Sigmoid colon (tissue), 7 donors: ENCODE data around the gene AFDN. TPM values are rescaled to one million over a fixed set of nuclear protein-coding genes. Genes with fewer than 3 reads are reported as not detected.
A peak's percentile ranks its signal among the peaks of the same experiment; 100 is the strongest.

Experiments
- DNase-seq: peaks from one replicate; pipeline ENCODE4 v3.0.0-alpha.2; 2019
- H3K27ac ChIP-seq, 4 donors: fragments of 200-600 bp; sonication (generic); one replicate each; pipeline ENCODE4 v1.5.1; 2016 to 2019; ENCODE audit warnings: mild to moderate bottlenecking in 1 of 4
- H3K27me3 ChIP-seq, 3 donors: fragments of 200-600 bp; sonication (generic); one replicate each; pipeline ENCODE4 v1.5.1; 2019; ENCODE audit warnings: mild to moderate bottlenecking in 1 of 3
- H3K36me3 ChIP-seq, 4 donors: fragments of 200-600 bp; sonication (generic); one replicate each; pipeline ENCODE4 v1.5.1; 2016 to 2019
- H3K4me1 ChIP-seq, 4 donors: fragments of 200-600 bp; sonication (generic); one replicate each; pipeline ENCODE4 v1.5.1; 2017 to 2019
- H3K4me3 ChIP-seq, 4 donors: fragments of 200-600 bp; sonication (generic); one replicate each; pipeline ENCODE4 v1.5.1; 2017 to 2019; ENCODE audit warnings: mild to moderate bottlenecking in 2 of 4, moderate library complexity in 1 of 4
- H3K9me3 ChIP-seq, 4 donors: fragments of 200-600 bp in 3 of 4; sonication (generic) in 3 of 4; one replicate each; pipeline versions ENCODE4 v1.5.1 to v1.6.1; 2013 to 2019
- CTCF ChIP-seq, 4 experiments: fragments of 450-650 bp in 3 of 4; fragments of 200-600 bp in 1 of 4; IDR thresholded peaks; one replicate each; pipeline ENCODE4 v1.5.1; 2016 to 2019; ENCODE audit warnings: antibody characterized with exemption in 4 of 4, mild to moderate bottlenecking in 3 of 4, moderate library complexity in 2 of 4
- EP300 ChIP-seq, 4 donors: sonication (generic); formaldehyde crosslinking; IDR thresholded peaks; one replicate each; pipeline ENCODE4 v1.6.1; 2017; ENCODE audit warnings: antibody characterized with exemption in 4 of 4
- POLR2A ChIP-seq, 2 donors: fragments of 450-650 bp; IDR thresholded peaks; one replicate each; pipeline ENCODE4 v1.6.1; 2016; ENCODE audit warnings: antibody characterized with exemption in 2 of 2, mild to moderate bottlenecking in 2 of 2, moderate library complexity in 2 of 2
- POLR2AphosphoS5 ChIP-seq, 4 donors: sonication (generic); formaldehyde crosslinking; IDR thresholded peaks; one replicate each; pipeline ENCODE4 v1.6.1; 2017; ENCODE audit warnings: antibody characterized with exemption in 4 of 4
- WGBS, 2 donors: extraction: QIAGEN DNeasy Blood & Tissue Kit; methylation state at CpG; one replicate each; pipeline ENCODE4 v1.1.7; 2013; 5-methylcytosine and 5-hydroxymethylcytosine counted together
- intact Hi-C: fragments of 100-400 bp; cut with DNase I; formaldehyde crosslinking; loops from one replicate; pipeline ENCODE4 v1.15.1; 2023
- polyA plus RNA-seq, 3 donors: library from polyadenylated mRNA; stranded (reverse); fragments of 200-250 nt; gene quantifications; one replicate each; pipeline ENCODE4 v1.2.3, GENCODE V29; 2013
- total RNA-seq, 4 donors: library from RNA; depleted of rRNA; stranded (reverse); fragments of >200 nt; gene quantifications; one replicate each; pipeline ENCODE4 v1.1.0, GENCODE V29; 2016
- donor health status: healthy with polysubstance abuse.
- donor health status: Bipolar disorder and iron deficiency.
- donor health status: healthy.

The AFDN gene
- total and polyA plus RNA-seq, 7 donors: 43.2 to 104 (median 83.6) TPM

GRCh38 chr6:167956983-167957492 lies 130.3 kb downstream of the AFDN start:
- WGBS, 2 donors: 90 to 93% methylated on average over 8 of the region's 8 CpGs
- intact Hi-C loops: no loop called here
- Histone ChIP-seq H3K4me1 (no peaks in the 10 kb centered on the region), H3K4me3 (no peak overlapping the region), H3K36me3 (peaks cover 2 to 28% (median 8%) of the 10 kb centered on the region in 4 donors), H3K9me3 (no peaks in the 10 kb centered on the region), H3K27me3 (no peaks in the 10 kb centered on the region), H3K27ac (no peak overlapping the region)
- DNase-seq: no peak
- TF ChIP-seq EP300 (IDR thresholded peaks at IDR 0.05) (no peak), POLR2AphosphoS5 (IDR thresholded peaks at IDR 0.05) (no peak), CTCF (IDR thresholded peaks at IDR 0.05) (no peak), POLR2A (IDR thresholded peaks at IDR 0.05) (no peak)

- no peak for DNase-seq
- peaks cover 0 to 27% (median 4%) of the 10 kb centered on the region in 4 donors for H3K36me3 ChIP-seq
- H3K27ac ChIP-seq: no peak overlapping the region
- H3K4me3 ChIP-seq: no peak overlapping the region
- TF ChIP-seq CTCF (IDR thresholded peaks at IDR 0.05) (no peak), EP300 (IDR thresholded peaks at IDR 0.05) (no peak), POLR2AphosphoS5 (IDR thresholded peaks at IDR 0.05) (no peak)
- H3K27me3 ChIP-seq: no peaks in the 10 kb centered on the region
- H3K9me3 ChIP-seq: no peaks in the 10 kb centered on the region
- WGBS, 2 donors: 90 to 94% methylated on average over 6 of the region's 6 CpGs
- intact Hi-C loops: no loop called here
- no peaks in the 10 kb centered on the region for H3K4me1 ChIP-seq
Observed at GRCh38 chr6:167957626-167958025, 130.9 kb downstream of the AFDN start.

- Histone ChIP-seq H3K36me3 (peaks cover 2 to 33% (median 7%) of the 10 kb centered on the region in 4 donors), H3K4me3 (no peak overlapping the region), H3K9me3 (no peaks in the 10 kb centered on the region), H3K27me3 (no peaks in the 10 kb centered on the region), H3K27ac (no peak overlapping the region), H3K4me1 (no peaks in the 10 kb centered on the region)
- intact Hi-C loops: no loop called here
- WGBS, 2 donors: 80 to 90% methylated on average over 5 of the region's 5 CpGs
- DNase-seq: no peak
- TF ChIP-seq EP300 (IDR thresholded peaks at IDR 0.05) (no peak), CTCF (IDR thresholded peaks at IDR 0.05) (no peak), POLR2A (IDR thresholded peaks at IDR 0.05) (peak in 1 of 2 donors; percentile 13)
Observed at GRCh38 chr6:167960579-167960978, 133.9 kb downstream of the AFDN start.

GRCh38 chr6:167962711-167963110 lies 136.0 kb downstream of the AFDN start:
- Histone ChIP-seq H3K27me3 (no peaks in the 10 kb centered on the region), H3K9me3 (no peaks in the 10 kb centered on the region), H3K4me1 (no peaks in the 10 kb centered on the region), H3K4me3 (no peak overlapping the region), H3K36me3 (peaks cover 8 to 47% (median 19%) of the 10 kb centered on the region in 4 donors), H3K27ac (no peak overlapping the region)
- 34 to 77% methylated on average over 5 of the region's 5 CpGs for WGBS, 2 donors
- intact Hi-C loops: no loop called here
- no peak for DNase-seq
- TF ChIP-seq POLR2AphosphoS5 (IDR thresholded peaks at IDR 0.05) (no peak), POLR2A (IDR thresholded peaks at IDR 0.05) (no peak), CTCF (IDR thresholded peaks at IDR 0.05) (no peak), EP300 (IDR thresholded peaks at IDR 0.05) (no peak)

GRCh38 chr6:167963589-167964057 lies 136.9 kb downstream of the AFDN start:
- TF ChIP-seq POLR2AphosphoS5 (IDR thresholded peaks at IDR 0.05): no peak
- no peaks in the 10 kb centered on the region for H3K27me3 ChIP-seq
- no peaks in the 10 kb centered on the region for H3K4me1 ChIP-seq
- H3K9me3 ChIP-seq: no peaks in the 10 kb centered on the region
- H3K4me3 ChIP-seq: no peak overlapping the region
- H3K36me3 ChIP-seq: peaks cover 8 to 55% (median 19%) of the 10 kb centered on the region in 4 donors
- DNase-seq: no peak
- intact Hi-C loops: no loop called here
- 85 to 94% methylated on average over 8 of the region's 8 CpGs for WGBS, 2 donors
- no peak overlapping the region for H3K27ac ChIP-seq
